C4-2B (cell line): ENCODE data around the gene CBX7.

Source experiments
- H3K27ac ChIP-seq: fragments of 450-650 bp; 2 replicates; pipeline ENCODE4 v1.5.1; 2017
- ZFX ChIP-seq: fragments of 450-650 bp; IDR thresholded peaks from 2 replicates; pipeline ENCODE4 v1.6.1; 2017
- TF ChIP-seq, protein P1 (sequence below): fragments of 450-650 bp; conservative IDR thresholded peaks from 2 replicates; pipeline ENCODE4 v1.5.1; 2017; ENCODE audit warnings: mild to moderate bottlenecking

CBX7 gene

DNA sequence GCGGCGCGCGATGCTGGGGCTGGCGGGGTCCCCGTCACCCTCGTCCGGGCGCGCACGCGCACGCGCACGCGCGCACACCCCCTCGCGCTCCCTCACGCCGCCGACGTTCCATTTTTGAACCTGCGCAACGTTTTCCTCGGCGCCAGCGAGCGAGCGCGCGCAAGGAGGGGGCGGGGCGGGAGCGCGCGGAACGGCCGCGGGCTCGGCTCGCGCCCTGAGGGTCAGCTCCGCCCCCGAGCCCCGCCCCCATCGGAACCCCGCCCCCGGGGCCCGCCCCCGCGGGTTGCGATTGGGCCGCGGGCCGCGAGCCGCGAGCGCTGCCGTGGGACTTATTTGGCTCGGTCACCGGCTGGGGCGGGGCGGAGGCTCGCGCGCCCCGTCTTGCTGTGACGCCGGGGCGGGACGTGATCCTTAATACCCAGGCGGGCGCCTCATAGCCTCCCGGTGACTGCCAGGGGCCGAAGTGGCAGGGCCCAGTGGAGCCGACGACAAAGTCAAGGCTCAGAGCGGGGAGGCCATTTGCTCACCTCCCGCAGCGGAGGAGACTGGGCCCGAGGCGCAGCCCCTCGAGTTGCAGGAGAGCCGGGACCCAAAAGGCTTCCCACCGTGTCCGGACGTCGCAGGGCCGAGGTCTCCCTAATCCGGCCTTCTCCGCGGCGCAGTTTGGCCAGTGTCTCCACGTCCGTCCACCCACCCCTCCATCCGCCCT is at the start of gene CBX7:
Gene CBX7, minus strand, starts transcription at position 170 of the 709 bp plus-strand sequence. CDS start 236 bp downstream, outside the sequence.
- peak; percentile 37; the same call in 1 of the 2 replicates for TF ChIP-seq ZFX
- TF ChIP-seq, protein P1, sequence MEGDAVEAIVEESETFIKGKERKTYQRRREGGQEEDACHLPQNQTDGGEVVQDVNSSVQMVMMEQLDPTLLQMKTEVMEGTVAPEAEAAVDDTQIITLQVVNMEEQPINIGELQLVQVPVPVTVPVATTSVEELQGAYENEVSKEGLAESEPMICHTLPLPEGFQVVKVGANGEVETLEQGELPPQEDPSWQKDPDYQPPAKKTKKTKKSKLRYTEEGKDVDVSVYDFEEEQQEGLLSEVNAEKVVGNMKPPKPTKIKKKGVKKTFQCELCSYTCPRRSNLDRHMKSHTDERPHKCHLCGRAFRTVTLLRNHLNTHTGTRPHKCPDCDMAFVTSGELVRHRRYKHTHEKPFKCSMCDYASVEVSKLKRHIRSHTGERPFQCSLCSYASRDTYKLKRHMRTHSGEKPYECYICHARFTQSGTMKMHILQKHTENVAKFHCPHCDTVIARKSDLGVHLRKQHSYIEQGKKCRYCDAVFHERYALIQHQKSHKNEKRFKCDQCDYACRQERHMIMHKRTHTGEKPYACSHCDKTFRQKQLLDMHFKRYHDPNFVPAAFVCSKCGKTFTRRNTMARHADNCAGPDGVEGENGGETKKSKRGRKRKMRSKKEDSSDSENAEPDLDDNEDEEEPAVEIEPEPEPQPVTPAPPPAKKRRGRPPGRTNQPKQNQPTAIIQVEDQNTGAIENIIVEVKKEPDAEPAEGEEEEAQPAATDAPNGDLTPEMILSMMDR = no peak
- H3K27ac ChIP-seq = peak within 1 kb of the TSS; percentile 78

DNA sequence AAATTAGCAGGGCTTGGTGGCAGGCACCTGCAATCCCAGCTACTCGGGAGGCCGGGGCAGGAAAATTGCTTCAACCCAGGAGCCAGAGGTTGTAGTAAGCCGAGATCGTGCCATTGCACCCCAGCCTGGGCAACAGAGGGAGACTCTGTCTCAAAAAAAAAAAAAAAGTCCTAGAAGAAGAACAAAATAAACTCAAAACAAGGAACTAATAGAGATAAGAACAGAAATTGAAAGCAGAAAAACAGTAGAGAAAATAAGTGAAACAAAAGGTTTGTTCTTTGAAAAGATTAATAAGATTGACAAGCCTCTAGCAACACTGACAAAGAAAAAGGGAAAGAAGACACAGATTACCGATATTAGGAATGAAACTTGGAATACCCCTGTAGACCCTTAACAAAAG is 45.1 kb upstream of the CBX7 start:
- TF ChIP-seq, protein P1 = no peak
- no peak for TF ChIP-seq ZFX
- no peak overlapping the region for H3K27ac ChIP-seq

DNA sequence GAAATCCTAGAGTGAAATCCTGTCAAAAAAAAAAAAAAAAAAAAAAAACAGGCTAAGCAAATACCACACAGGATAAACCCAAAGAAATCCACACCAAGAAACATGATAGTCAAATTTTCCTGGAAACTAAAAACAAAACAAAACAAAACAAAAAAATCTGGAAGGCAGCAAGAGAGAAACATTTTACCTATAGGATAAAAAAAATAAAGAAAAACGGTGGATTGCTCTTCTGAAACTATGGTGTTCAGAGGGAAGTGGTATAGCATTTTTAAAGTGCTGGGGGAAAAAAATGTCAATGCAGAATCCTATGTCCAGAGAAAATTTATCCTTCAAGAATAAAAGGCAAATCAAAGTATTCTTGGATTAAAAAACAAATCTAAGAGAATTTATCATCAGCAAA is 41.6 kb upstream of the CBX7 start:
- no peak for TF ChIP-seq ZFX
- TF ChIP-seq, protein P1 = no peak
- no peak overlapping the region for H3K27ac ChIP-seq

DNA sequence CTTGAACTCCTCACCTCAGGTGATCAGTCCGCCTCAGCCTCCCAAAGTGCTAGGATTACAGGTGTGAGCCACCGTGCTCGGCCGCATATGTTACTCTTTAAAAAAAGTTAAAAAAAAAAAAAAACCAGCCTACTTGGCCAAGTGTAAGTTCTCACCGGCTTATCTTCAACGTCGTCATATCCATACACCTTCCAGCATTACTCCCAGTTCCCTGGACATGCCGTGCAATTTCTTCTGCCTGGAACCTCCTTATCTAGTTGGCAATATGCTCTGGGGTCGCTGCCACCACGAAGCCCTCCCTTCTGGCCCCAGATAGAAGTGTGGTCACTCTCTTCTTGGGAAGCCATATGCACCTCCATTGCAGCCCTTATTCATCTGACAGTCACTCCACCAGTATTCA is 36.3 kb upstream of the CBX7 start:
- no peak overlapping the region for H3K27ac ChIP-seq
- no peak for TF ChIP-seq ZFX
- TF ChIP-seq, protein P1 = no peak

DNA sequence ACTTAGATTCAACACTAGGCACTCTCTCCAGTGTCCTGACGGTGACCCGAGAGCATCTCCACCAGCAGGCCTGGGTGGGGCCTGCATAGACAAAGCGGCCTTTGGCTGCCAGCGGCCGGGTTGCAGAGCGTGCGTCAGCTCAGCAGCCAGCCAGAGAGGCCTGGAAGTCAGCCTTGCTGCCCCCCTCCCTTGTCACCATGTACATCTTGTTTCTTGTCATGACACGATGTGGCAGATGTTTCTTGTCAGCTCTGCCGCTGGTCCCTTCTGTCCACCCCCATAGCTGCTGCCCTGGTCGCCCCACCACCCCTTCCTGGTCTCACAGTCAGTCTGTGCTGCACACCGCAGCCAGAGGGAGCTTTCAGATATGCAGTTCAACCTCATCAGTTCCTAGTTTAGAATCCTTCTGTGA is 33.1 kb upstream of the CBX7 start:
- H3K27ac ChIP-seq = no peak overlapping the region
- TF ChIP-seq, protein P1 = no peak
- no peak for TF ChIP-seq ZFX

DNA sequence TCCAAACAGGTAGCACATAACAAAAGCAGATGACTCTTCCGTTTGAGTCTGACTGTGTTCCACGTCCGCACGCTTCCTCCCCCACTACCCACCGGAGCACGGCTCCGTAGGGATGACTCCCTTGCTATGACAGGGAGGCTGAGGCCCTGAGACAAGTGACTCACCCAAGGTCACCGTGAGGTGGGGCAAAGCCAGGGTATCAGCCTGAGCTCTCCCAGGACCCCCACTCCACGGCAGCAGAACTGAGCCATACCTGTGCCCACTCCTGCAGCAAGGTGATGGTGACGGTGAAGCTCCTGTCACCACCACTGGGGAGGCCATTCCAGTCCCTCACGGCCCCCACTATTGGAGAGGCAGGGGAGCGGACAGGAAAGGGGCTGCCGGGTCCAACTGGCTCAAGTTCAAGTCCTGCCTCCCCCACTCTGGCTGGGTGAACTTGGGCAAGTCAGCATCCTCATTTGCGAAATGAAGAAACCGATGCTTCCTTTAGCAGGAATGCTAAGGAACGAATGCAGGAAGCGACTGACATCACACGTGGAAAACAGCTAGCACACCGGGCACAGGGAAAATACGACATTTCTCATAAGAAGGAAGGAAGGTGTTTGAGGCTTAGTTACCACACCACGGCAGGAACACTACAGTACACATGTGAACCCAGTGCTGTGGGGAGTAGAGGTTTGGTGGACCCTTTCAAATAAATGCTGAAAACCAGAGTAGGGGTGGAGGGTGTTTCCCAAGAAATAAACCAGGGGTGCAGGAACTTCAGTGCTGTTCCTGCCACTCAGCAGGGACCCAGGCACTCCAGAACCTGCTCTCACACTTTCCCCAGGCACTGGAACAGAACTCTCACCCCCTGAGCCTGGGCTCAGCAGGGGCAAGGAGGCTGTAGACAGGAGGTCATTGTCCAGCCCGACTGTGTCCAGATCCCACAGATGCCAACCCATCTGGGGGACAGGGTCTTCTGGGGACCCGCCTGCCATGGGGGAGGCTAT is 32.4 kb upstream of the CBX7 start:
- H3K27ac ChIP-seq = no peak overlapping the region
- no peak for TF ChIP-seq ZFX
- TF ChIP-seq, protein P1 = no peak
